Measurements from ENCODE around the gene SELENOI.

The SELENOI gene

DNA sequence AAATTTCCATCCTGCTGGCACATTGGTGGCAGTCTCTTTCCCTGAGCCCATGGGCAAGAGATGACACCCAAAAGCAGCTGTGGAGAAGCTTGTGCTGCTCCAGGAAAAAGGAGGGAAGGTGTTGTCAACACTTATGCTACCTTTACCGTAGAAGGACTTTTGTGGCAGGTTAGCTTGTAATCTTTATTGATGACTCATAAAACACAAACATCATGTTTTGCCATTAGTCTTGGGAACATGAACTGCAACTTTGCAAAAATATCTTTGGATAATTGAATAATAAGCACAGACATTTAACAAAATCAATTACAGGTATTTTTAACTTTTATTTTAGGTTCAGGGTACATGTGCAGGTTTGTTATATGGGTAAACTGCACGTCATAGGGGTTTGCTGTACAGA, 89.2 kb downstream of the SELENOI start:
- DNase-seq (ENCODE audit: insufficient read length, low spot score) (no peak), FAIRE-seq (no peak)
- no peak for TF ChIP-seq TAF1 (IDR thresholded peaks at IDR 0.05; ENCODE audit: low read depth, low read length)
- TF ChIP-seq PAX5 (IDR thresholded peaks at IDR 0.05; ENCODE audit: insufficient read depth, low read length, severe bottlenecking): no peak
- no peak for TF ChIP-seq SPI1 (IDR thresholded peaks at IDR 0.05; ENCODE audit: low read depth, low read length)
- TF ChIP-seq POLR2AphosphoS5 (IDR thresholded peaks at IDR 0.05; ENCODE audit: low read depth, low read length): no peak
- TF ChIP-seq POU2F2 (IDR thresholded peaks at IDR 0.05; ENCODE audit: low read depth, low read length): no peak
- TF ChIP-seq POLR2A (IDR thresholded peaks at IDR 0.05; ENCODE audit: low read depth, low read length): no peak

DNA sequence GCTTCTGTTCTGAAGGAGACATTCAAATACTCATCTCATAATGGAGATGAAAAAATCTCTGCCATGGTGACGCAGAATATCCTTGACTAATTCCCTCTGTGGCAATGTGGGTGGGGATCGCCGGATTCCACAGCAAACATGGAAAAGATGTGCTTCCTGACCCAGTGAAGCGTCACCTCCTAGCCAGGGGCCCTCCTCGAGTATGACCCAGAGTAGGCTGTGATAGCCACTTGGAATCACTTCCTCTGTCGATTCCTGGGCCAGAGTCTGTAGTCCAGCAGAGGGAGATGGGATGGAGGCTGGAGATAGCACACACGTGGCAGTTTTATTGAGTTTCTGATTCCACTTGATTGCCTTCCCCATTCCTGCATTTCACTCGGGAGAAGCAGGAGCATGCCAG, 92.6 kb downstream of the SELENOI start:
- DNase-seq (ENCODE audit: insufficient read length, low spot score) (no peak), FAIRE-seq (no peak)
- TF ChIP-seq POLR2AphosphoS5 (IDR thresholded peaks at IDR 0.05; ENCODE audit: low read depth, low read length): no peak
- no peak for TF ChIP-seq POU2F2 (IDR thresholded peaks at IDR 0.05; ENCODE audit: low read depth, low read length)
- TF ChIP-seq POLR2A (IDR thresholded peaks at IDR 0.05; ENCODE audit: low read depth, low read length): no peak
- TF ChIP-seq TAF1 (IDR thresholded peaks at IDR 0.05; ENCODE audit: low read depth, low read length): no peak
- TF ChIP-seq SPI1 (IDR thresholded peaks at IDR 0.05; ENCODE audit: low read depth, low read length): no peak
- no peak for TF ChIP-seq PAX5 (IDR thresholded peaks at IDR 0.05; ENCODE audit: insufficient read depth, low read length, severe bottlenecking)

DNA sequence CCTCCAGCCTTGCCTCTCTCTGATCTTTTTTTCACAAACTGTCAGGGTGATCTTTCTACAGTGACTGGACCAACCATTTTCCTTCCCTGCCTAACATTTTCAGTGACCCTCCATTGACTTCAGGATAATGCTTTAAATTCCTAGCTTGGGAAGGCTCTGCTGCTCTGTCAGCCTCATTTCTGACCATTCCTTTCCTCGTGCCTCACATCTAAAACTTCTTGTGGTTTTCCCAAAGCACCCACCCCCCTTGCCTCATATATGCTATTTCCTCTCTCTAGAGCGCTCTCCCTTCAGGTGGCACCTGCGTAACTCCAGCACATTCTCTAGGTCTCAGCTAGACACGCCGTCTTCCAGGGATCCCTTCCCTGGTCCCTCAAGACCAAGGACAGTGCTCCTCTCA, 93.0 kb downstream of the SELENOI start:
- no peak for TF ChIP-seq SPI1 (IDR thresholded peaks at IDR 0.05; ENCODE audit: low read depth, low read length)
- no peak for TF ChIP-seq POLR2A (IDR thresholded peaks at IDR 0.05; ENCODE audit: low read depth, low read length)
- TF ChIP-seq POLR2AphosphoS5 (IDR thresholded peaks at IDR 0.05; ENCODE audit: low read depth, low read length): no peak
- no peak for TF ChIP-seq TAF1 (IDR thresholded peaks at IDR 0.05; ENCODE audit: low read depth, low read length)
- TF ChIP-seq PAX5 (IDR thresholded peaks at IDR 0.05; ENCODE audit: insufficient read depth, low read length, severe bottlenecking): no peak
- TF ChIP-seq POU2F2 (IDR thresholded peaks at IDR 0.05; ENCODE audit: low read depth, low read length): no peak
- DNase-seq (ENCODE audit: insufficient read length, low spot score) (no peak), FAIRE-seq (no peak)

DNA sequence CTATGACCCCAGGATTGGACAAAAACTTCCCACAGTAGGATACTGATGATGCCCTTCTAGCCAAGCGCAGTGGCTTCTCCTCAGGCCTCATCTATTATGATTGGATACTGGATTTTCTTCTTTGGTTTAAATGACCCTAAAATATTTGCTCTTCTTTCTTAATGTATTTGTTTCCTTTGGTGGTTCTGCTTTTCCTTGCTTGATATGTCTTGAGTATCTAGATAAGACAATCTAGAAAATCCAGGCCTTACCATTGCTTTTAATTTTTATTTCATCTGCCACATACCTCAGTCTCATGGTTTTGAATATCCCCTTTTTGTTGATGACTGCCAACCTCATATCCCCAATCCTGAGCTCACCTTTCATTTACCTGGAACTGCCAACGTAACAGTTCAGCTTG, 96.4 kb downstream of the SELENOI start:
- TF ChIP-seq SPI1 (IDR thresholded peaks at IDR 0.05; ENCODE audit: low read depth, low read length) (no peak), POLR2A (IDR thresholded peaks at IDR 0.05; ENCODE audit: low read depth, low read length) (no peak), TAF1 (IDR thresholded peaks at IDR 0.05; ENCODE audit: low read depth, low read length) (no peak), POU2F2 (IDR thresholded peaks at IDR 0.05; ENCODE audit: low read depth, low read length) (no peak), POLR2AphosphoS5 (IDR thresholded peaks at IDR 0.05; ENCODE audit: low read depth, low read length) (no peak), PAX5 (IDR thresholded peaks at IDR 0.05; ENCODE audit: insufficient read depth, low read length, severe bottlenecking) (no peak)
- no peak for FAIRE-seq
- no peak for DNase-seq (ENCODE audit: insufficient read length, low spot score)

DNA sequence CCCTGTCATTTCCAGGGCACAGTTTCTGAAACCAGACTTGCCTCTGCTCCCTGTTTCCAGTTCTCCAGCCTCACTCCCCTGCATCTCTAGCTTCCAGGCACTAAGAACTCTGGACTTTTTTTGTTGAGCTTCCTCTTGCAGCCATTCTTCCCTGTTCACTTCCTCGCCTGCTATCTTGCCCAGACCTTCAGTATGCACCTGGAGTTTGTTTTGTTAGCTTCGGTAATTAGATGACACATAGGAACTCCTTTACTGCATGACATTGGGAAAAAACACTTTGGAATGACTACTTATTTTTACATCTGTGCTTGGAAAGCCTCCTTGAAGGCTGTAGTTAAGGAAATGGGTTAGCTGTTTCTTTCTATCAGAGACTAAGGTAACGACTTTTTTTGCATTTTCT, 96.8 kb downstream of the SELENOI start:
- FAIRE-seq: no peak
- no peak for DNase-seq (ENCODE audit: insufficient read length, low spot score)
- TF ChIP-seq TAF1 (IDR thresholded peaks at IDR 0.05; ENCODE audit: low read depth, low read length) (no peak), PAX5 (IDR thresholded peaks at IDR 0.05; ENCODE audit: insufficient read depth, low read length, severe bottlenecking) (no peak), POLR2A (IDR thresholded peaks at IDR 0.05; ENCODE audit: low read depth, low read length) (no peak), POLR2AphosphoS5 (IDR thresholded peaks at IDR 0.05; ENCODE audit: low read depth, low read length) (no peak), SPI1 (IDR thresholded peaks at IDR 0.05; ENCODE audit: low read depth, low read length) (no peak), POU2F2 (IDR thresholded peaks at IDR 0.05; ENCODE audit: low read depth, low read length) (no peak)

DNA sequence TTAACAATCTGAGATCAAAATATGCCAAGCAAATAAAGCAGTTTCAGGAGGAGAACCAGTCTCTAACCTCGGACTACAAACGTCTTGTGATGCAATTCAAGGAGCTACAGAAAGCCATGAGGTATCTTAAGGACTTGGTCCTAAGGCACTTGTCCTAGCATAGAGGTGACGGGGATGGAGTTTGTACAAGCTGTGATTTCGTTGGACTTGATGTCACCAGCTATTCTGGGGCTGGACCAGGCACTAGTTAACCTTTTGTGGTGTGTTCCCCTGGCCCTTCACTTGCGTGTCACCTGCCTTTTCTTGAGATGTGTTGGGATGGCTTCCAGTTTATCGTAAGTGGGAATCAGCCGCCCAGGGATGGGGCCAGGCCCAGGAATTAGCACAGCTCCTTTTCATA, 98.3 kb downstream of the SELENOI start:
- DNase-seq (ENCODE audit: insufficient read length, low spot score) (no peak), FAIRE-seq (no peak)
- TF ChIP-seq PAX5 (IDR thresholded peaks at IDR 0.05; ENCODE audit: insufficient read depth, low read length, severe bottlenecking) (no peak), POLR2AphosphoS5 (IDR thresholded peaks at IDR 0.05; ENCODE audit: low read depth, low read length) (no peak)
